Subcutaneous adipose tissue (tissue), 4 donors: Measurements from ENCODE around the gene PHF8. TPM values are rescaled to one million over a fixed set of nuclear protein-coding genes. Genes with fewer than 3 reads are reported as not detected.

Experiments
- CTCF ChIP-seq: fragments of 450-650 bp; IDR thresholded peaks from one replicate; pipeline ENCODE4 v1.5.1; 2016; ENCODE audit warnings: low read depth, mild to moderate bottlenecking, control low read depth, antibody characterized with exemption, moderate library complexity
- total RNA-seq, 4 donors: library from RNA; depleted of rRNA; stranded (reverse); fragments of >200 nt; gene quantifications; one replicate each; pipeline ENCODE4 v1.1.0, GENCODE V29; 2016

The PHF8 gene
- 10 to 100 TPM; 19.7 to 27.7 (median 24.2) TPM for total RNA-seq

GRCh38 chrX:54044126-54044876 lies at the start of gene PHF8:
TSS of gene PHF8 (minus strand) at chrX:54044473. CDS start at chrX:54042728, 1,745 bp downstream.
- no peak for TF ChIP-seq CTCF

- TF ChIP-seq CTCF, result no peak
These were observed 49.3 kb upstream of the PHF8 start for GRCh38 chrX:54093571-54093970.

- no peak for TF ChIP-seq CTCF
These were observed 48.9 kb upstream of the PHF8 start for GRCh38 chrX:54093159-54093558.

GRCh38 chrX:54090880-54091279 lies 46.6 kb upstream of the PHF8 start:
- no peak for TF ChIP-seq CTCF

GRCh38 chrX:54089191-54089590 lies 44.9 kb upstream of the PHF8 start:
- no peak for TF ChIP-seq CTCF

- no peak for TF ChIP-seq CTCF
These were observed 43.4 kb upstream of the PHF8 start for GRCh38 chrX:54087661-54088060.

- no peak for TF ChIP-seq CTCF
These were observed 41.4 kb upstream of the PHF8 start for GRCh38 chrX:54085666-54086065.
